Measurements from ENCODE around the gene VAV2.

Gene VAV2

GRCh38 chr9:133782157-133783130, 209.7 kb downstream of the VAV2 start:
- H3K9me3 ChIP-seq (ENCODE audit: control insufficient read depth, low read length), result no peaks in the 10 kb centered on the region
- no peaks in the 10 kb centered on the region for H3K79me2 ChIP-seq
- no peaks in the 10 kb centered on the region for H3K4me1 ChIP-seq
- no peak overlapping the region for H3K4me3 ChIP-seq (ENCODE audit: low read depth, low read length)
- H3K9ac ChIP-seq, result no peak overlapping the region
- peak; percentile 61 for TF ChIP-seq CTCF (IDR thresholded peaks at IDR 0.05)
- no peak overlapping the region for H3K27ac ChIP-seq
- H2AFZ ChIP-seq, result no peak overlapping the region
- no peak overlapping the region for H3K4me2 ChIP-seq (ENCODE audit: low read length)
- H3K36me3 ChIP-seq (ENCODE audit: control insufficient read depth, insufficient read depth, low read length), result no peaks in the 10 kb centered on the region
- no peaks in the 10 kb centered on the region for H3K27me3 ChIP-seq (ENCODE audit: control insufficient read depth, insufficient read depth, low read length)

- Histone ChIP-seq H3K4me3 (ENCODE audit: low read depth, low read length) (no peak overlapping the region), H3K79me2 (no peaks in the 10 kb centered on the region), H3K27ac (no peak overlapping the region), H2AFZ (no peak overlapping the region), H3K36me3 (ENCODE audit: control insufficient read depth, insufficient read depth, low read length) (no peaks in the 10 kb centered on the region), H3K9me3 (ENCODE audit: control insufficient read depth, low read length) (no peaks in the 10 kb centered on the region), H3K4me1 (no peaks in the 10 kb centered on the region), H3K27me3 (ENCODE audit: control insufficient read depth, insufficient read depth, low read length) (no peaks in the 10 kb centered on the region), H3K9ac (no peak overlapping the region), H3K4me2 (ENCODE audit: low read length) (no peak overlapping the region)
- no peak for TF ChIP-seq CTCF (IDR thresholded peaks at IDR 0.05)
Measured at GRCh38 chr9:133781828-133782135, 210.3 kb downstream of the VAV2 start.

GRCh38 chr9:133780962-133781827, 210.9 kb downstream of the VAV2 start:
- Histone ChIP-seq H3K27me3 (ENCODE audit: control insufficient read depth, insufficient read depth, low read length) (no peaks in the 10 kb centered on the region), H3K9ac (no peak overlapping the region), H3K4me2 (ENCODE audit: low read length) (no peak overlapping the region), H3K27ac (no peak overlapping the region), H3K79me2 (no peaks in the 10 kb centered on the region), H3K36me3 (ENCODE audit: control insufficient read depth, insufficient read depth, low read length) (no peaks in the 10 kb centered on the region), H2AFZ (no peak overlapping the region), H3K4me3 (ENCODE audit: low read depth, low read length) (no peak overlapping the region), H3K4me1 (no peaks in the 10 kb centered on the region), H3K9me3 (ENCODE audit: control insufficient read depth, low read length) (no peaks in the 10 kb centered on the region)
- TF ChIP-seq CTCF (IDR thresholded peaks at IDR 0.05), result no peak

GRCh38 chr9:133780404-133780945, 211.6 kb downstream of the VAV2 start:
- H3K36me3 ChIP-seq (ENCODE audit: control insufficient read depth, insufficient read depth, low read length), result no peaks in the 10 kb centered on the region
- no peak for TF ChIP-seq CTCF (IDR thresholded peaks at IDR 0.05)
- H3K4me3 ChIP-seq (ENCODE audit: low read depth, low read length), result no peak overlapping the region

More at GRCh38 chr9:133780404-133780945, 211.6 kb downstream of the VAV2 start:
- H3K9me3 ChIP-seq (ENCODE audit: control insufficient read depth, low read length), result no peaks in the 10 kb centered on the region
- no peaks in the 10 kb centered on the region for H3K4me1 ChIP-seq
- H3K4me2 ChIP-seq (ENCODE audit: low read length), result no peak overlapping the region
- no peak overlapping the region for H3K9ac ChIP-seq
- H3K79me2 ChIP-seq, result no peaks in the 10 kb centered on the region
- H3K27me3 ChIP-seq (ENCODE audit: control insufficient read depth, insufficient read depth, low read length), result no peaks in the 10 kb centered on the region
- H2AFZ ChIP-seq, result no peak overlapping the region
- H3K27ac ChIP-seq, result no peak overlapping the region
